Adrenal gland (tissue), 12 donors: ENCODE results near the gene RNF145. TPM values are rescaled to one million over a fixed set of nuclear protein-coding genes. Genes with fewer than 3 reads are reported as not detected.

Experiments
- DNase-seq, 7 donors: peaks; one replicate each; pipeline ENCODE4 v3.0.0-alpha.2; 2019 to 2020
- H3K27ac ChIP-seq, 5 donors: fragments of 200-600 bp; sonication (generic) in 4 of 5; 1 replicate in 3 of 5; 2 replicates in 2 of 5; pipeline versions ENCODE4 v1.5.1 to v1.8.0; 2016 to 2020; ENCODE audit warnings: mild to moderate bottlenecking in 1 of 5
- H3K27me3 ChIP-seq: fragments of 200-600 bp; 2 replicates; pipeline ENCODE4 v1.8.0; 2021
- H3K36me3 ChIP-seq, 2 donors: fragments of 200-600 bp; replicated peaks in 1 of 2; 1 replicate in 1 of 2; 2 replicates in 1 of 2; pipeline versions ENCODE4 v1.5.1 to v1.8.0; 2018 to 2022
- H3K4me1 ChIP-seq, 2 donors: fragments of 200-600 bp; replicated peaks in 1 of 2; 1 replicate in 1 of 2; 2 replicates in 1 of 2; pipeline versions ENCODE4 v1.5.1 to v1.8.0; 2018 to 2021
- H3K4me3 ChIP-seq, 4 donors: fragments of 200-600 bp; sonication (generic) in 3 of 4; one replicate each; pipeline ENCODE4 v1.5.1; 2016 to 2018
- H3K9me3 ChIP-seq, 3 donors: fragments of 200-600 bp; sonication (generic) in 1 of 3; replicated peaks in 1 of 3; 1 replicate in 2 of 3; 2 replicates in 1 of 3; pipeline versions ENCODE4 v1.5.1 to v1.8.0; 2016 to 2021
- CTCF ChIP-seq, 6 experiments: fragments of 450-650 bp in 4 of 6; fragments of 200-600 bp in 2 of 6; sonication (generic) in 1 of 6; IDR thresholded peaks; 1 replicate in 5 of 6; 2 replicates in 1 of 6; pipeline versions ENCODE4 v1.5.1 to v1.8.0; 2016 to 2021; ENCODE audit warnings: antibody characterized with exemption in 6 of 6, mild to moderate bottlenecking in 2 of 6, moderate library complexity in 1 of 6
- POLR2A ChIP-seq, 2 donors: fragments of 450-650 bp; IDR thresholded peaks; one replicate each; pipeline ENCODE4 v1.6.1; 2017; ENCODE audit warnings: antibody characterized with exemption in 2 of 2, mild to moderate bottlenecking in 2 of 2, moderate library complexity in 1 of 2
- WGBS, 4 donors: extraction: QIAGEN DNeasy Blood & Tissue Kit in 2 of 4; methylation state at CpG; one replicate each; pipeline versions ENCODE4 v1.1.5 to v1.1.7; 2013 to 2017; 5-methylcytosine and 5-hydroxymethylcytosine counted together
- intact Hi-C, 2 donors: fragments of 100-400 bp; cut with DNase I; formaldehyde crosslinking; loops; one replicate each; pipeline versions ENCODE4 v1.14.1 to v1.15.0; 2022 to 2023
- polyA plus RNA-seq, 3 donors: library from polyadenylated mRNA; stranded (reverse); fragments of 200-250 nt in 2 of 3; fragments of 350-450 nt in 1 of 3; fragmentation: Illumina TruSeq in 1 of 3; extraction: RNeasy Lipid Tissue Mini Kit (QIAGEN cat#74804) in 1 of 3; gene quantifications; one replicate each; pipeline ENCODE4 v1.2.3, GENCODE V29; 2013 to 2014
- total RNA-seq, 9 donors: library from RNA; depleted of rRNA in 4 of 9; stranded (reverse); fragments of >200 nt in 4 of 9; fragments of 120-200 nt in 1 of 9; fragmentation: NEBNext Ultra II Directional in 1 of 9; extraction: Animal tissue kit (Norgen Biotek cat#: 25700) in 1 of 9; gene quantifications; one replicate each; pipeline versions ENCODE4 v1.1.0 to v1.2.4, GENCODE V29; 2013 to 2023
- donor health status: healthy with polysubstance abuse.
- donor health status: Bipolar disorder and iron deficiency.
- donor health status: DM: yes; HTN: yes; CAD: no.
- donor health status: DM: no; HTN: no; CAD: no.
- donor health status: DM: no; HTN: no; CAD: no.
- donor health status: DM: yes; HTN: yes; CAD: no.

The RNF145 gene
- total and polyA plus RNA-seq, 12 donors, result 20.2 to 138 (median 69.6) TPM

GRCh38 chr5:159207686-159208513 is 1.5 kb downstream of the RNF145 start:
- peak; percentile 85 to 95 (median 88) for DNase-seq
- TF ChIP-seq CTCF (IDR thresholded peaks at IDR 0.05) (peak in 1 of 6 experiments; percentile 9), POLR2A (IDR thresholded peaks at IDR 0.05) (peak; percentile 68 to 93)
- Histone ChIP-seq H3K4me3 (peak overlapping the region; percentile 19 to 93 (median 76)), H3K4me1 (peaks cover 34 to 55% of the 10 kb centered on the region in 2 donors), H3K36me3 (no peaks in the 10 kb centered on the region), H3K27me3 (no peaks in the 10 kb centered on the region), H3K9me3 (no peaks in the 10 kb centered on the region), H3K27ac (peak overlapping the region; percentile 84 to 98 (median 92))
- intact Hi-C loops, result loop anchor here in 1 of 2 donors (5.0 kb wide), 1 partner anchor 36 kb away; no protein-coding TSS in a partner anchor
- WGBS, 4 donors, result 0% methylated on average over 34 to 35 of the region's 35 CpGs

GRCh38 chr5:159207222-159207685 is 2.1 kb downstream of the RNF145 start:
- intact Hi-C loops, result loop anchor here in 1 of 2 donors (5.0 kb wide), 1 partner anchor 35 kb away; no protein-coding TSS in a partner anchor
- DNase-seq, result no peak
- H3K4me1 ChIP-seq, result peaks cover 34 to 61% of the 10 kb centered on the region in 2 donors
- no peaks in the 10 kb centered on the region for H3K36me3 ChIP-seq
- no peaks in the 10 kb centered on the region for H3K9me3 ChIP-seq
- no peaks in the 10 kb centered on the region for H3K27me3 ChIP-seq
- peak overlapping the region; percentile 84 to 98 (median 92) for H3K27ac ChIP-seq
- WGBS, 4 donors, result 4 to 6% (median 4%) methylated on average over 5 of the region's 5 CpGs
- H3K4me3 ChIP-seq, result peak overlapping the region in 2 of 4 donors; percentile 91 to 93
- TF ChIP-seq POLR2A (IDR thresholded peaks at IDR 0.05) (no peak), CTCF (IDR thresholded peaks at IDR 0.05) (no peak)

GRCh38 chr5:159206818-159207217 is 2.5 kb downstream of the RNF145 start:
- peak overlapping the region; percentile 71 to 96 (median 87) for H3K27ac ChIP-seq
- no peak for DNase-seq
- H3K4me1 ChIP-seq, result peaks cover 34 to 62% of the 10 kb centered on the region in 2 donors

More at GRCh38 chr5:159206818-159207217, 2.5 kb downstream of the RNF145 start:
- 11 to 31% (median 16%) methylated on average over 2 of the region's 2 CpGs for WGBS, 4 donors
- H3K4me3 ChIP-seq, result peak overlapping the region in 2 of 4 donors; percentile 91 to 93
- no peaks in the 10 kb centered on the region for H3K9me3 ChIP-seq
- H3K27me3 ChIP-seq, result no peaks in the 10 kb centered on the region
- TF ChIP-seq POLR2A (IDR thresholded peaks at IDR 0.05) (no peak), CTCF (IDR thresholded peaks at IDR 0.05) (no peak)
- intact Hi-C loops, result loop anchor here in 1 of 2 donors (5.0 kb wide), 1 partner anchor 35 kb away; no protein-coding TSS in a partner anchor
- H3K36me3 ChIP-seq, result no peaks in the 10 kb centered on the region
